ENCODE results near the gene SOS2. TPM values are rescaled to one million over a fixed set of nuclear protein-coding genes. Genes with fewer than 3 reads are reported as not detected.

The SOS2 gene
- total and polyA plus RNA-seq, 10 of the 15 experiments (the other 5 are each of a cell fraction or from before 2014, with no cell fraction given), result 2.1 to 16.8 (median 8.4) TPM

GRCh38 chr14:50231475-50232275 lies at the start of gene SOS2 (continued):
- TF ChIP-seq ZNF24 (IDR thresholded peaks at IDR 0.05) (0 out of 2 replicates have a peak, but pooled peaks have one; percentile 51), GATAD2B (conservative IDR thresholded peaks at IDR 0.05; ENCODE audit: low read depth) (peak; percentile 92), SMARCA5 (IDR thresholded peaks at IDR 0.05) (peak; percentile 63; the same call in 1 of the 2 replicates), NR2C2 (IDR thresholded peaks at IDR 0.05; ENCODE audit: borderline replicate concordance, control insufficient read depth, insufficient read length, low read depth) (no peak), SMAD5 (IDR thresholded peaks at IDR 0.05; ENCODE audit: low read depth) (peak; percentile 38; the same call in 1 of the 2 replicates), BACH1 (IDR thresholded peaks at IDR 0.05; ENCODE audit: borderline replicate concordance) (peak; percentile 95), IKZF1 (conservative IDR thresholded peaks at IDR 0.05) (peak; percentile 86), NBN (IDR thresholded peaks at IDR 0.05) (0 out of 2 replicates have a peak, but pooled peaks have one; percentile 36), ZNF687 (IDR thresholded peaks at IDR 0.05) (peak; percentile 71), E2F4 (IDR thresholded peaks at IDR 0.05; ENCODE audit: low read depth, low read length) (no peak), JUND (IDR thresholded peaks at IDR 0.05; ENCODE audit: low read depth, low read length) (no peak), MYC (IDR thresholded peaks at IDR 0.05; ENCODE audit: insufficient read depth, insufficient read length, insufficient replicate concordance, low read length, severe bottlenecking) (no peak), EED (IDR thresholded peaks at IDR 0.05; ENCODE audit: low read depth) (no peak), ZNF217 (IDR thresholded peaks at IDR 0.05) (0 out of 2 replicates have a peak, but pooled peaks have one; percentile 57), POLR2AphosphoS5 (IDR thresholded peaks at IDR 0.05; ENCODE audit: low read length) (peak; percentile 54; the same call in 1 of the 2 replicates), NR2F1 (conservative IDR thresholded peaks at IDR 0.05) (peak; percentile 80; the same call in 1 of the 2 replicates), POLR2A (IDR thresholded peaks at IDR 0.05; ENCODE audit: low read depth, low read length) (peak; percentile 88), SREBF2 (IDR thresholded peaks at IDR 0.05; ENCODE audit: low read length) (no peak), RFX5 (IDR thresholded peaks at IDR 0.05; ENCODE audit: low read depth, low read length) (0 out of 2 replicates have a peak, but pooled peaks have one; percentile 13), TAF1 (IDR thresholded peaks at IDR 0.05; ENCODE audit: borderline replicate concordance, low read depth, low read length) (0 out of 2 replicates have a peak, but pooled peaks have one; percentile 8), ZNF274 (IDR thresholded peaks at IDR 0.05; ENCODE audit: insufficient read depth, insufficient read length) (no peak), STAT1 (conservative IDR thresholded peaks at IDR 0.05) (0 out of 2 replicates have a peak, but pooled peaks have one; percentile 19), POU2F2 (IDR thresholded peaks at IDR 0.05; ENCODE audit: borderline replicate concordance, low read depth, low read length) (no peak; the same call in 2 of the 3 replicates), SUZ12 (IDR thresholded peaks at IDR 0.05; ENCODE audit: unreplicated experiment) (no peak)
